GM18517 (cell line): ENCODE measurements around the gene HOPX.
"Not testable (repeated sequence)": the region's sequence is repeated elsewhere in the genome, so short reads cannot be mapped to it uniquely, and the experiment has no call there.

ENCODE experiments used
- ATAC-seq: cut with Tn5 transposase; IDR thresholded peaks from one replicate; pipeline ENCODE4 v1.9.1; 2021; ENCODE audit warnings: mild to moderate bottlenecking, moderate library complexity; ENCODE audit not compliant: unreplicated experiment

HOPX gene

DNA sequence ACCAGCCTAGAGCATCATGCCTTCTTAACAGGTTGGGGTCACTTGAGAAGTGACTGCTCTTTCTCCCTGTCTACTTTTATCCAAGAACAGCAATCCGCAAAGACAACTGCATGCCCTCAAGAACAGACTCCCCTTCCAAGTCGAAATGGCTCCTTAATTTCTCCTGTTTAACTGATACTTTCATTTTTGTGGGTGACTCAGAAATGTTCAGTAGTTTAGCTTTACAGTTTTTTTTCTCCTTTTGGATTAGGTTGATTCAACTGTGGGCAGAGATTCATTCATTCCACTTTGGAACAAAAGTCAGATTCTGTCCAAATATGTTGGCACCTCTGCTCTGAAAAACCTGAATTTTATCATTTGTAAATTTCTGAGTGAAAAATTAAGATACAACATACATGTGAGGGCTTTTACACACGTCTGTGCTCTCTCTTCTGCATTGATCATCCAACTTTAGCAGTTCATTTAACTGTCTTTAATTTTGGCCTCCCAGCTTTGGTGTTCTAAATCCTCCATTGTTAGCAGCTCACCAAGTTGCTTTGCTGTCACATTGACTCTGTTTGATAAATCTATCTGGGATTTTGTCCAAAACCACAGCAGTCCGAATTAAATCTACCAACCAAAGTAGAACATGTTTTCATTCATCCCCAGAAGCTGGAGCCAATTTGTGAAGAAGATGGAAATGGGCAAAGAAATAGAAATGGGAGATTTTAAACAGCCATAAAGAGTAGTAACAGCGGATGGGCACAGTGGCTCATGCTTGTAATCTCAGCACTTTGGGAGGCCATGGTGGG is 50.0 kb downstream of the HOPX start:
- no peak for ATAC-seq

- ATAC-seq: no peak
Measured at GRCh38 chr4:56628592-56628991, 52.5 kb downstream of the HOPX start.

GRCh38 chr4:56627985-56628384 is 53.1 kb downstream of the HOPX start:
- no peak for ATAC-seq

DNA sequence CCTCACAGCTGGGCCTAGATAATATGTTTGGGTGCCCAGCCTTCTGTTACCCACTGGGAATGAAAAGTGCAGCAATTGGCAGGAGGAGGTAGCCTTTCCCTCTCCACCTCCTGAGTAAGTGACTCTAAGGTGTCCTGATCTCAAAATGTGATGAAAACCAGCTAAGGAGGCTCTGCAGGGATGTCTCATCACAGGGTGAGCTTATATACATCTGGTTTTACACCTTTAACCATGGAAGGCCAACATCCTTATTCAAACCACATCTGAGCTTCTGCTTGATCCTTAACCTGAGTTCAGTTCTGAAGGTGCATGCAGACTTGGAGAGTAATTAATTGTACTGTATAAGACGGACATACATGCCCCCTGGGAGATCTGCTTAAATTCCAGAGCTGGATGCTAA is 53.7 kb downstream of the HOPX start:
- no peak for ATAC-seq

- ATAC-seq: no peak
Measured at GRCh38 chr4:56626963-56627362, 54.1 kb downstream of the HOPX start.

DNA sequence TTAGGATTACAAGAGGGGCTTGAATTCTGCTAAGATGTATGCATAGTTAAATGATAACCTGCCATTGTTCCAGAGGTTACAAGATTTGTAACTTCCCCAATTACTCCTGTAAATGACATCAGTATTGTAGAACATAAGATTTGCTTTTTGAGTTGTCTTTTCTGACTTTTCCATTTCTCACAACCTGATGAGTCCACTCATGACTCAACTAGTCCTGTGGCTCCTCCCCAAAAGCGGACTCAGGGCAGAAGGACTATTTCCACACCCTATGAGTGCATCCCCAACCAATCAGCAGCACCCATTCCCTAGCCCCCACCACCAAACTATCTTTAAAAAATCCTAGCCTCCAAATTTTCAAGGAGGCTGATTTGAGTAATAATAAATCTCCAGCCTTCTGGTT is 54.7 kb downstream of the HOPX start:
- ATAC-seq: no peak

DNA sequence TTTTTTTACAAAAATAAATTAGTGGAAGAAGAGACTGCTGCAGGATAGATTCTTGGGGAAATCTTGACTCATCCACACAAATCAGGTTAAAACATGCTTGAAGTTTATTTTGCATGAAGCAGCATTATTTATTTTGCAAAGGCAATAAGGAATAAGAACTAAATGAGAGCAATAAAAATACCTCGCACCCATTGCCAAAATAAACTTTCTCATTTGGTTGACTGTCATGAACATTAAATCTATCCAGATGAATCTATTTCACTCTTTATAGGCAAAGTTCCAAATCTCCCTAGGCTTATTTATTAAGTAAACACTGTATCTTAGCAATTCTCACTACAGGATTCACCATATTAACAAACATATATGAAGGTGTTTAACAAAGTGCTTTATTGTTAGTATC is 58.9 kb downstream of the HOPX start:
- no peak for ATAC-seq

GRCh38 chr4:56619816-56620215 is 61.3 kb downstream of the HOPX start:
- no peak for ATAC-seq

DNA sequence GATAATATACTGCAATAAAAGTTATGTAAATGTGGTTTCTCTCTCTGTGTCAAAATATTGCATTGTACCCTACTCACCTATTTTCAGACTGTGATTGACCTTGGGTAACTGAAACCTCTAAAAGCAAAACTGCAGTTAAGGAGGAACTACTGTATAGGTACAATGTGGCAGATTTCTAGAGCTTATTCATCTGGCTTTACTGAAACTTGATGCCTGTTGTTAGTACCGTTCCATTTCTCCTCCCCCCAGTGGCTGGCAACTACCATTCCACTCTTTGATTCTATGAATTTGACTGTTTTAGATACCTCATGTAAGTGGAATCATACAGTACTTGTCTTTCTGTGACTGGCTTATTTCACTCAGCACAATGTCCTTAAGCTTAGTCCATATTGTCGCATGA is 61.9 kb downstream of the HOPX start:
- ATAC-seq: peak; percentile 76

DNA sequence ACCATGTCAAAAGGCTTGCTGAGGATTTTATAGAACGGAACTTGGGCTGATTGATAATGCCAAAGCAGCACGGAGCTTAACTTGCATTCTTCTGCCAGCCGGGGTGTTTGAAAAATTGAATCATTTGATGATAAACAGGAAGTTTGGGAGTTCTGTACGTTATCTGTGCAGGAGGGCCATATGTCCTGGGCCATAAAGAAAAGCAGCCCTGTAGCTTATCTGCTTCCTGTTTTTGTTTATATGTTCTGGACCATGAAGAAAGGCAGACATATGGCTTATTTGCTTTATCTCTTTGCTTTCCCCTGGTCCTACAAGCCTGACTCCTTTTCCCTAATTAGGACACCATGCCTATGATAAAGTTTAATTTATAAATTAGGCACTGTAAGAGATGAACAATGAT is 62.4 kb downstream of the HOPX start:
- ATAC-seq: no peak

DNA sequence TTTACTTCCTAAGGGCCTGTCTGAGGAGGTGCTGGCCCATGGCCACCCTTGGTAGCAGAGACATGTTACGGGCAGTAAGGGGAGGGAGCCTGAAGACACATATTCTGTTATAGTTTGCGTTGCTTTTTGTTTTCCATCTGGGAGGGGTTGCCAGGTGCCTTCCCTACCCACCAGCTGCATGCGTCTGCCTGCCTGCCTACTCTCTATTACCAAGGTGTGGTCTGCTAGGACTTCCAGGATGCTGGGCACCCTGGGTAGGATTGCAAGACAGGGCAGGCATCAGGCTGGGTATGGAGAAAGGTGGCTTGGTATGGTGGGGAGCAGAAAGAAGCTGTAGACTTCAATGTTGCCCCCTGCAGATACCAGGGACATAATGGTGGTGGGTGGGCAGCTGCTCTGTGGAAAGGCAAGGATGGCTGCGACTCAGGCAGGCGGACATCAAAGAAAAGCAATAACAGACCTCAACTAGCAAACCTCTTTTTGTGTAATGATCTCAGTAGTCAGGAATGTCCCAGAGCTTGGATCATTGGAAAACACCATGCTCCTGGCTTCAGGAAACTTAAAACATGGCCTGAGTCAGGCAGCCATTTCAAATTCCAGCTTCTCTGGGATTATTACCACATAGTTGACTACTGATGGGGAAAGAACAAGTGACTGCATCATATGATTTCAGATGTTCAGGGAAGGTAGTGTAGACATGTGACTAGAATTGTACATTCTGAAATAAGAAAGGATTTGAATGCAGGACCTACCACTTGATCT is 67.8 kb downstream of the HOPX start:
- ATAC-seq: no peak

DNA sequence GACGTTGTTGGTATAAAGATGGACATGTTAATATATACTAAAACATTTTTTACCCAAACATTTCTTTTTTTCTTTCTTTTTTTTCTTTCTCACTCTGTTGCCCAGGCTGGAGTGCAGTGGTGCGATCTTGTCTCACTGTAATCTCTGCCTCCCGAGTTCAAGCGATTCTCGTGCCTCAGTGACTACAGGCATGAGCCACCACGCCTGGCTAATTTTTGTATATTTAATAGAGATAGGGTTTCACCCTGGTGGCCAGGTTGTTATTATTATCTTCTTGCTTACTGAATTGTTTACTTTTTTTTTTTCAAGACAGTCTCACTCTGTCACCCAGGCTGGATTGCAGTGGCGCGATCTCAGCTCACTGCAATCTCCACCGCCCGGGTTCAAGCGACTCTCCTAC is 68.8 kb downstream of the HOPX start:
- ATAC-seq: no peak

- no peak for ATAC-seq
Measured at GRCh38 chr4:56611501-56611900, 69.6 kb downstream of the HOPX start.

DNA sequence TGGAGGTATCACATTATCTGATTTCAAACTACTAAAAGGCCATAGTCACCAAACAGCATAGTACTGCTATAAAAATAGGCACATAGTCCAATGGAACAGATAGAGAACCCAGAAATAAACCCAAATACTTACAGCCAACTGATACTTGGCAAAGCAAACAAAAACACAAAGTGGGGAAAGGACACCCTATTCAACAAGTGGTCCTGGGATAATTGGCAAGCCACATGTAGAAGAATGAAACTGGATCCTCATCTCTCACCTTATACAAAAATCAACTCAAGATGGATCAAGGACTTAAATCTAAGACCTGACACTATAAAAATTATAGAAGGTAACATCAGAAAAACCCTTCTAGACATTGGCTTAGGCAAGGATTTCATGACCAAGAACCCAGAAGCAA is 70.9 kb downstream of the HOPX start:
- ATAC-seq: not testable (repeated sequence)

DNA sequence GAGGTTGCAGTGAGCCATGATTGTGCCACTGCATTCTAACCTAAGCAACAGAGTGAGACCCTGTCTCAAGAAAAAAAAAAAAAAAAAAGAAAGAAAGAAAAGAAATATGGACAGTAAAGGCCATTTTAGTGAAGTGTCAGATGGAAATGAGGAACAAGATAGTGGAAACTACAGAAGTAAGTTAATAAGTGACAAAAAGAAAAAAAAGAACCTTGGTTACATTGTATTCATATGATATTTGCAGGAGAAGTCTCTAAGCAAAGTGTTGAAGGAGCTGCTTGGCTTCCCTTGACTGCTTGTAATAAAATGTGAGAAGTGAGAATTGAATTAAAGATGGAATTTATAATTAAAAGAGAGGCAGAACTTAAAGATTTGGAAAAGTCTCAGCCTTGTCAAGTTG is 73.2 kb downstream of the HOPX start:
- no peak for ATAC-seq

GRCh38 chr4:56606385-56606784 is 74.7 kb downstream of the HOPX start:
- ATAC-seq: no peak

DNA sequence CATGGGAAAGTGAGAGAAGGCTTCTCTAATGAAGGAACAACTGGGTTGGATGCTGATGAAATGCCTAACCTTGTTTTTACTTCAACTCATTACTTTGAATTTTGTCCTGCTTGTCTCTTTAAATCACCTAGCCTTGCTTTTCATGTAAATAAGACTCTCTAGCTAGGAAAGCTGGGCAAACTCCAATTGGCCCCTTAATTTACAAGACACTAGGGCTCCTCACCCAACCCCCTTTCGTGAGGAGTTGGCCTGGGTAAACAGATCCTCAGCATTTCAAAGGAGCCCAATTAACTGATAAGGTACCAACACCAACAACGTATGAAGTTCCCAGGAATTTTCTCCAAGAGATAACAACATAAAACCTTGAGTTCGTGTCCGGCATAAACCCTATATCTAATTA is 75.6 kb downstream of the HOPX start:
- not testable (repeated sequence) for ATAC-seq

DNA sequence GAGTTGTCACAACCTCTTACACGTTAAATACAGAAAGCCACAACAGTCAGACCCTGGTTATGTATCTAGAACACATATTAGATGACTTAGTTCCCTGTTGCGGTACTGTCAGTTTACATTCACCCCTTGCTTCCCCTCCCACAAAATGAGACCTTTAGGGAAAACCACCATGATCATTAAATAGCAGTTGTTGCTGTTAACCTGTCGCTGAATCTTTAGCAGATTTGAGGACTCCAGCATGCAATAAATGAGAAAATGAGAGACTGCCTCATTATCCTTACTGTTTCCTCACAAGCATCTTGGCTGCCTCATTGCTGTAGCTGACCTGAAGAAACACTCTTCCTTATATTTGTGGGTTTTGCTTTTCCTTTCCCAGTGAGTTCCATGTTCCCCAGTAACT is 77.8 kb downstream of the HOPX start:
- ATAC-seq: no peak
